GM23338 (cell line): ENCODE data around the gene LMOD3. TPM values are rescaled to one million over a fixed set of nuclear protein-coding genes. Genes with fewer than 3 reads are reported as not detected.

ENCODE experiments used
- ATAC-seq: fragments of 200-7000 bp; cut with Tn5 transposase; 3 replicates; pipeline ENCODE4 v1.9.1; 2020
- DNase-seq: peaks from one replicate; pipeline ENCODE4 v3.0.0-alpha.2; 2015; ENCODE audit warnings: low spot score
- H2AFZ ChIP-seq: fragments of 200-600 bp; sonication (generic); 2 replicates; pipeline ENCODE4 v1.8.0; 2016; ENCODE audit warnings: antibody characterized with exemption, mild to moderate bottlenecking, moderate library complexity
- H3F3A ChIP-seq: fragments of 200-600 bp; sonication (generic); replicated peaks from 2 replicates; pipeline ENCODE4 v1.8.0; 2017; ENCODE audit warnings: antibody characterized with exemption, mixed run types, low read depth
- H3K27ac ChIP-seq: fragments of 200-600 bp; sonication (generic); 2 replicates; pipeline ENCODE4 v1.6.1; 2016; ENCODE audit warnings: low read depth
- H3K27me3 ChIP-seq: fragments of 200-600 bp; sonication (generic); 2 replicates; pipeline ENCODE4 v1.8.0; 2016; ENCODE audit warnings: mild to moderate bottlenecking, mixed run types, moderate library complexity; ENCODE audit not compliant: insufficient read depth
- H3K36me3 ChIP-seq: fragments of 200-600 bp; sonication (generic); 2 replicates; pipeline ENCODE4 v1.8.0; 2016; ENCODE audit warnings: mild to moderate bottlenecking; ENCODE audit not compliant: insufficient read depth
- H3K4me1 ChIP-seq: fragments of 200-600 bp; sonication (generic); 2 replicates; pipeline ENCODE4 v1.8.0; 2016; ENCODE audit warnings: mild to moderate bottlenecking, moderate library complexity; ENCODE audit not compliant: insufficient read depth
- H3K4me2 ChIP-seq: fragments of 200-600 bp; sonication (generic); 2 replicates; pipeline ENCODE4 v1.7.1; 2017; ENCODE audit warnings: mixed run types
- H3K4me3 ChIP-seq: fragments of 200-600 bp; sonication (generic); 2 replicates; pipeline ENCODE4 v1.6.1; 2016; ENCODE audit warnings: mixed run types
- H3K79me2 ChIP-seq: fragments of 200-600 bp; sonication (generic); replicated peaks from 2 replicates; pipeline ENCODE4 v1.8.0; 2017; ENCODE audit warnings: mild to moderate bottlenecking; ENCODE audit not compliant: insufficient read depth
- H3K9me2 ChIP-seq: fragments of 200-600 bp; sonication (generic); 2 replicates; pipeline ENCODE4 v1.8.0; 2017; ENCODE audit not compliant: insufficient read depth
- H4K20me1 ChIP-seq: fragments of 200-600 bp; sonication (generic); replicated peaks from 2 replicates; pipeline ENCODE4 v1.8.0; 2017; ENCODE audit warnings: mild to moderate bottlenecking; ENCODE audit not compliant: insufficient read depth
- H3K27ac Mint-ChIP-seq: 2 replicates; pipeline ENCODE4 v1.8.0; 2020; ENCODE audit warnings: inconsistent platforms, mild to moderate bottlenecking, moderate library complexity, mixed read lengths
- H3K27me3 Mint-ChIP-seq: 3 replicates; pipeline ENCODE4 v1.8.0; 2022; ENCODE audit warnings: low read depth, mild to moderate bottlenecking, moderate library complexity, mixed read lengths, inconsistent platforms; ENCODE audit not compliant: insufficient read depth, poor library complexity
- H3K36me3 Mint-ChIP-seq: 3 replicates; pipeline ENCODE4 v1.8.0; 2021; ENCODE audit warnings: low read depth, mild to moderate bottlenecking, inconsistent platforms, moderate library complexity, mixed read lengths
- H3K4me1 Mint-ChIP-seq: 3 replicates; pipeline ENCODE4 v1.8.0; 2020; ENCODE audit warnings: mild to moderate bottlenecking, inconsistent platforms, mixed read lengths
- H3K4me3 Mint-ChIP-seq: 3 replicates; pipeline ENCODE4 v1.8.0; 2021; ENCODE audit warnings: moderate library complexity, mild to moderate bottlenecking, inconsistent platforms, mixed read lengths
- H3K9me3 Mint-ChIP-seq: 3 replicates; pipeline ENCODE4 v1.8.0; 2020; ENCODE audit warnings: moderate library complexity, mild to moderate bottlenecking, inconsistent platforms, mixed read lengths
- CREB1 ChIP-seq: fragments of 250-450 bp; sonication (Bioruptor Pico); IDR thresholded peaks from 2 replicates; pipeline ENCODE4 v1.5.0; 2020; ENCODE audit warnings: low read depth, mild to moderate bottlenecking, moderate library complexity
- EZH2 ChIP-seq: fragments of 200-600 bp; sonication (generic); IDR thresholded peaks from one replicate; pipeline ENCODE4 v1.8.0; 2017; ENCODE audit warnings: antibody characterized with exemption, mild to moderate bottlenecking, low read depth; ENCODE audit not compliant: unreplicated experiment
- EZH2phosphoT487 ChIP-seq: fragments of 200-600 bp; sonication (generic); IDR thresholded peaks from one replicate; pipeline ENCODE4 v1.8.1; 2018; ENCODE audit warnings: antibody characterized with exemption; ENCODE audit not compliant: unreplicated experiment
- JUNB ChIP-seq: IDR thresholded peaks from one replicate; pipeline ENCODE4 v1.6.1; 2016; ENCODE audit warnings: antibody characterized with exemption; ENCODE audit not compliant: unreplicated experiment
- NANOG ChIP-seq: IDR thresholded peaks from 2 replicates; pipeline ENCODE4 v1.6.1; 2016; ENCODE audit warnings: antibody characterized with exemption, borderline replicate concordance
- POLR2AphosphoS5 ChIP-seq: IDR thresholded peaks from 2 replicates; pipeline ENCODE4 v1.6.1; 2016; ENCODE audit warnings: antibody characterized with exemption, low read depth
- REST ChIP-seq: IDR thresholded peaks from one replicate; pipeline ENCODE4 v1.6.1; 2018; ENCODE audit warnings: antibody characterized with exemption; ENCODE audit not compliant: unreplicated experiment
- STAT1 ChIP-seq: IDR thresholded peaks from one replicate; pipeline ENCODE4 v1.6.1; 2016; ENCODE audit warnings: antibody characterized with exemption; ENCODE audit not compliant: unreplicated experiment
- ZNF114 ChIP-seq: fragments of 250-450 bp; sonication (Bioruptor Pico); IDR thresholded peaks from 2 replicates; pipeline ENCODE4 v1.5.0; 2020; ENCODE audit warnings: mild to moderate bottlenecking, moderate library complexity
- ZNF331 ChIP-seq: fragments of 250-450 bp; sonication (Bioruptor Pico); IDR thresholded peaks from 2 replicates; pipeline ENCODE4 v1.5.0; 2020; ENCODE audit warnings: low read depth, mild to moderate bottlenecking, moderate library complexity
- ZNF462 ChIP-seq: fragments of 250-450 bp; sonication (Bioruptor Pico); IDR thresholded peaks from 2 replicates; pipeline ENCODE4 v1.5.0; 2020; ENCODE audit warnings: mild to moderate bottlenecking, moderate library complexity
- polyA plus RNA-seq: library from polyadenylated mRNA; unstranded; fragments of >200 nt; fragmentation: Nextera tagmentation; extraction: Ambion mirVana; gene quantifications from 2 replicates; pipeline ENCODE4 v1.2.1, GENCODE V29; 2016
- total RNA-seq: library from RNA; depleted of rRNA; stranded (reverse); fragments of >200 nt; shearing (Covaris generic); gene quantifications from 2 replicates; pipeline ENCODE4 v1.2.3, GENCODE V29; 2014
- TF ChIP-seq, protein P1 (sequence below), 2 experiments: fragments of 200-600 bp in 1 of 2; sonication (generic) in 1 of 2; conservative IDR thresholded peaks; 2 replicates each; pipeline versions ENCODE4 v1.5.1 to v1.6.1; 2016 to 2017; ENCODE audit warnings: antibody characterized with exemption in 2 of 2, low read depth in 2 of 2, mild to moderate bottlenecking in 2 of 2, moderate library complexity in 1 of 2
- TF ChIP-seq, protein P2 (sequence below): IDR thresholded peaks from 2 replicates; pipeline ENCODE4 v1.6.1; 2016; ENCODE audit warnings: antibody characterized with exemption

Gene LMOD3
- total and polyA plus RNA-seq, 2 experiments from 2014 or later = 0.06 TPM; not detected in 1

DNA sequence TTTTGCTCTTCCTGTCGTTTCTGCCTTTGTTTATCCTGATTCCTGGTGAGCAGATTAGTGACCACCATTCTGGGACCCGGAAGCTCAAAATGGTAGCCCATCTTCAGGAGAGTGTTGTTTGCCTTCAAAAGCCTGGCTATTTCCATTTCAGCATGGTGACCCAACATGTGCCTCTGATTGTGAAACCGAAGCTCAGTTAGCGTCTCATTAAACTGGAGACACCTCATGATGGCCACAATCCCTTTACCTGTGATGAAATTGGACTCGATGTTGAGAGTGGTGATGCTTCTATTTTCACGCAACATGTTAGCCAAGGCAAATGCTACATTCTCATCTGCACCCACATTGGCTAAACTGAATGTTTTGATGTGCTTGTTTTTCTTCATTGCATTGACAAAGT, 3.3 kb downstream of the LMOD3 start:
- no peaks in the 10 kb centered on the region for H3K79me2 ChIP-seq
- Mint-ChIP-seq H3K9me3 (no peaks in the 10 kb centered on the region), H3K36me3 (no peaks in the 10 kb centered on the region), H3K4me1 (peaks cover 2% of the 10 kb centered on the region; the same call in 2 of the 3 replicates), H3K27ac (no peak overlapping the region), H3K4me3 (no peak overlapping the region), H3K27me3 (no peaks in the 10 kb centered on the region)
- H3K27ac ChIP-seq = no peak overlapping the region
- DNase-seq (no peak), ATAC-seq (no peak)
- no peaks in the 10 kb centered on the region for H3K4me1 ChIP-seq
- no peaks in the 10 kb centered on the region for H4K20me1 ChIP-seq
- H3K4me3 ChIP-seq = no peak overlapping the region
- H2AFZ ChIP-seq = no peak overlapping the region; the same call in 1 of the 2 replicates
- H3K27me3 ChIP-seq = no peaks in the 10 kb centered on the region
- TF ChIP-seq CREB1 (CRISPR knock-in tag) (no peak), JUNB (no peak), EZH2 (no peak), ZNF462 (CRISPR knock-in tag) (no peak), ZNF114 (CRISPR knock-in tag) (no peak), NANOG (no peak), EZH2phosphoT487 (no peak), POLR2AphosphoS5 (no peak), REST (no peak), ZNF331 (CRISPR knock-in tag) (no peak), STAT1 (no peak)
- TF ChIP-seq, protein P1, sequence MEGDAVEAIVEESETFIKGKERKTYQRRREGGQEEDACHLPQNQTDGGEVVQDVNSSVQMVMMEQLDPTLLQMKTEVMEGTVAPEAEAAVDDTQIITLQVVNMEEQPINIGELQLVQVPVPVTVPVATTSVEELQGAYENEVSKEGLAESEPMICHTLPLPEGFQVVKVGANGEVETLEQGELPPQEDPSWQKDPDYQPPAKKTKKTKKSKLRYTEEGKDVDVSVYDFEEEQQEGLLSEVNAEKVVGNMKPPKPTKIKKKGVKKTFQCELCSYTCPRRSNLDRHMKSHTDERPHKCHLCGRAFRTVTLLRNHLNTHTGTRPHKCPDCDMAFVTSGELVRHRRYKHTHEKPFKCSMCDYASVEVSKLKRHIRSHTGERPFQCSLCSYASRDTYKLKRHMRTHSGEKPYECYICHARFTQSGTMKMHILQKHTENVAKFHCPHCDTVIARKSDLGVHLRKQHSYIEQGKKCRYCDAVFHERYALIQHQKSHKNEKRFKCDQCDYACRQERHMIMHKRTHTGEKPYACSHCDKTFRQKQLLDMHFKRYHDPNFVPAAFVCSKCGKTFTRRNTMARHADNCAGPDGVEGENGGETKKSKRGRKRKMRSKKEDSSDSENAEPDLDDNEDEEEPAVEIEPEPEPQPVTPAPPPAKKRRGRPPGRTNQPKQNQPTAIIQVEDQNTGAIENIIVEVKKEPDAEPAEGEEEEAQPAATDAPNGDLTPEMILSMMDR (conservative IDR thresholded peaks at IDR 0.05; ENCODE audit: low read depth in 2 of 2) = no peak
- TF ChIP-seq, protein P2, sequence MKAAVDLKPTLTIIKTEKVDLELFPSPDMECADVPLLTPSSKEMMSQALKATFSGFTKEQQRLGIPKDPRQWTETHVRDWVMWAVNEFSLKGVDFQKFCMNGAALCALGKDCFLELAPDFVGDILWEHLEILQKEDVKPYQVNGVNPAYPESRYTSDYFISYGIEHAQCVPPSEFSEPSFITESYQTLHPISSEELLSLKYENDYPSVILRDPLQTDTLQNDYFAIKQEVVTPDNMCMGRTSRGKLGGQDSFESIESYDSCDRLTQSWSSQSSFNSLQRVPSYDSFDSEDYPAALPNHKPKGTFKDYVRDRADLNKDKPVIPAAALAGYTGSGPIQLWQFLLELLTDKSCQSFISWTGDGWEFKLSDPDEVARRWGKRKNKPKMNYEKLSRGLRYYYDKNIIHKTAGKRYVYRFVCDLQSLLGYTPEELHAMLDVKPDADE = no peak
- no peaks in the 10 kb centered on the region for H3K9me2 ChIP-seq
- no peak overlapping the region for H3K4me2 ChIP-seq
- no peaks in the 10 kb centered on the region for H3K36me3 ChIP-seq
- no peaks in the 10 kb centered on the region for H3F3A ChIP-seq
